Neuronal stem cell (in vitro differentiated cells): Measurements from ENCODE around the gene SUPT7L.

Experiments used
- DNase-seq: peaks from one replicate; pipeline ENCODE4 v3.0.0-alpha.2; 2013; ENCODE audit warnings: low spot score
- H2AFZ ChIP-seq: one replicate; pipeline ENCODE4 v1.6.1; 2013; ENCODE audit warnings: mild to moderate bottlenecking, low read length, inconsistent platforms
- H2AK5ac ChIP-seq: 2 replicates; pipeline ENCODE4 v1.6.1; 2013; ENCODE audit warnings: low read depth, mild to moderate bottlenecking, inconsistent platforms, low read length, moderate library complexity, mixed read lengths
- H2BK120ac ChIP-seq: 2 replicates; pipeline ENCODE4 v1.6.1; 2013; ENCODE audit warnings: low read depth, mild to moderate bottlenecking, inconsistent platforms, low read length, moderate library complexity, mixed read lengths
- H2BK12ac ChIP-seq: one replicate; pipeline ENCODE4 v1.6.1; 2013; ENCODE audit warnings: low read length, inconsistent platforms
- H2BK15ac ChIP-seq: 2 replicates; pipeline ENCODE4 v1.6.1; 2013; ENCODE audit warnings: mild to moderate bottlenecking, low read length, inconsistent platforms, mixed read lengths
- H2BK5ac ChIP-seq: one replicate; pipeline ENCODE4 v1.6.1; 2013; ENCODE audit warnings: inconsistent platforms, mild to moderate bottlenecking, low read length, moderate library complexity
- H3K14ac ChIP-seq: one replicate; pipeline ENCODE4 v1.6.1; 2013; ENCODE audit warnings: low read length, inconsistent platforms
- H3K18ac ChIP-seq: 2 replicates; pipeline ENCODE4 v1.6.1; 2013; ENCODE audit warnings: low read length, inconsistent platforms
- H3K23ac ChIP-seq: 2 replicates; pipeline ENCODE4 v1.6.1; 2013; ENCODE audit warnings: low read depth, mild to moderate bottlenecking, mixed read lengths, low read length, inconsistent platforms; ENCODE audit not compliant: poor library complexity
- H3K27ac ChIP-seq: replicated peaks from 3 replicates; pipeline ENCODE4 v1.5.1; 2013; ENCODE audit warnings: low read length, inconsistent platforms
- H3K27me3 ChIP-seq, 3 experiments: 2 replicates each; pipeline ENCODE4 v1.6.1; 2013; ENCODE audit warnings: low read length in 3 of 3, mild to moderate bottlenecking in 2 of 3, inconsistent platforms in 1 of 3, low read depth in 1 of 3, mixed read lengths in 1 of 3, moderate library complexity in 1 of 3; ENCODE audit not compliant: control insufficient read depth in 3 of 3, insufficient read depth in 3 of 3
- H3K36me3 ChIP-seq, 2 donors: replicated peaks in 1 of 2; 2 replicates each; pipeline ENCODE4 v1.6.1; 2013; ENCODE audit warnings: low read length in 2 of 2; ENCODE audit not compliant: control insufficient read depth in 2 of 2, insufficient read depth in 2 of 2
- H3K4ac ChIP-seq: 2 replicates; pipeline ENCODE4 v1.6.1; 2013; ENCODE audit warnings: inconsistent platforms, mild to moderate bottlenecking, low read length, moderate library complexity
- H3K4me1 ChIP-seq, 2 donors: 1 replicate in 1 of 2; 2 replicates in 1 of 2; pipeline ENCODE4 v1.6.1; 2013; ENCODE audit warnings: low read length in 2 of 2, low read depth in 1 of 2; ENCODE audit not compliant: control insufficient read depth in 2 of 2, insufficient read depth in 1 of 2
- H3K4me2 ChIP-seq: one replicate; pipeline ENCODE4 v1.6.1; 2013; ENCODE audit warnings: mild to moderate bottlenecking, low read length, inconsistent platforms; ENCODE audit not compliant: insufficient read depth, poor library complexity, severe bottlenecking
- H3K4me3 ChIP-seq, 2 donors: 2 replicates each; pipeline ENCODE4 v1.5.1; 2013; ENCODE audit warnings: low read length in 2 of 2, mild to moderate bottlenecking in 2 of 2, inconsistent platforms in 1 of 2, moderate library complexity in 1 of 2
- H3K79me1 ChIP-seq: one replicate; pipeline ENCODE4 v1.6.1; 2013; ENCODE audit warnings: low read depth, mild to moderate bottlenecking, inconsistent platforms, low read length, moderate library complexity
- H3K9ac ChIP-seq: one replicate; pipeline ENCODE4 v1.6.1; 2013; ENCODE audit warnings: mild to moderate bottlenecking, low read depth, low read length, inconsistent platforms; ENCODE audit not compliant: poor library complexity
- H3K9me3 ChIP-seq, 2 donors: replicated peaks in 1 of 2; 2 replicates each; pipeline versions ENCODE3 to v1.6.1; 2013; ENCODE audit warnings: low read length in 2 of 2, mild to moderate bottlenecking in 2 of 2, inconsistent platforms in 1 of 2, low read depth in 1 of 2, mixed read lengths in 1 of 2, moderate library complexity in 1 of 2; ENCODE audit not compliant: control insufficient read depth in 2 of 2, insufficient read depth in 1 of 2
- H4K8ac ChIP-seq: one replicate; pipeline ENCODE4 v1.6.1; 2013; ENCODE audit warnings: low read depth, mild to moderate bottlenecking, inconsistent platforms, low read length, moderate library complexity
- H4K91ac ChIP-seq: one replicate; pipeline ENCODE4 v1.6.1; 2013; ENCODE audit warnings: low read length, low read depth, mild to moderate bottlenecking, inconsistent platforms; ENCODE audit not compliant: poor library complexity
- WGBS, 2 donors: extraction: QIAGEN DNeasy Blood & Tissue Kit; methylation state at CpG; one replicate each; pipeline ENCODE4 v1.1.7; 2013; ENCODE audit warnings: missing lambda C conversion rate in 2 of 2, mixed read lengths in 1 of 2; ENCODE audit not compliant: insufficient read length in 2 of 2, insufficient replicate concordance in 1 of 2; ENCODE audit errors: extremely low coverage in 2 of 2; 5-methylcytosine and 5-hydroxymethylcytosine counted together

The SUPT7L gene

DNA sequence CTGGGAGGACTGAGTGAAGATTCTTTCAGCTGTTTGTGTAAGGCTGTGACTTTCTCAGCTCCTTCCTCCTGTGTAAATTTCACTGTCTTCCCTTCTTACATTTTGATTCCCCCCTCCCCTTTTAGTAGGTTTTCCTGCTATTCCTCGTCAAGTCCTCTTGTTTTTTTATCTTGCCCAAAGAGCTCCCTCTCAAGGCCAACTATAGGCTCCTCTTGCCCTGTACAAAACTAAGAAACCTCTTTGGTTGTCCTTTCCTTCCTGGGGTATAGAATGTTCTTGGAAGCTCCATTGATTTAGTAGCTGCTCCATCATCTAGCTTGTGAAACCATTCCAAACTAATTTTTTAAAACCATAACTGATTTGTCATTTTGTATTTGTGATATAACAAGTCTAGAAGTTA is 41.9 kb downstream of the SUPT7L start:
- WGBS, 2 donors: no CpG with 5 or more reads among the region's 1 CpG
- Histone ChIP-seq H2BK120ac (no peak overlapping the region), H3K4me1 (peaks cover 0 to 5% of the 10 kb centered on the region in 2 donors), H4K8ac (no peak overlapping the region), H2AK5ac (no peak overlapping the region), H3K14ac (no peak overlapping the region), H4K91ac (no peak overlapping the region), H2BK15ac (no peak overlapping the region), H3K9me3 (no peaks in the 10 kb centered on the region), H3K4me2 (no peak overlapping the region), H3K23ac (no peak overlapping the region), H2BK5ac (no peak overlapping the region), H3K4me3 (no peak overlapping the region), H3K27me3 (no peaks in the 10 kb centered on the region), H3K4ac (no peak overlapping the region), H3K18ac (no peak overlapping the region), H3K9ac (no peak overlapping the region), H3K79me1 (no peaks in the 10 kb centered on the region), H3K27ac (no peak overlapping the region), H2BK12ac (no peak overlapping the region), H2AFZ (no peak overlapping the region), H3K36me3 (peaks cover 15 to 89% of the 10 kb centered on the region in 2 donors)
- no peak for DNase-seq

DNA sequence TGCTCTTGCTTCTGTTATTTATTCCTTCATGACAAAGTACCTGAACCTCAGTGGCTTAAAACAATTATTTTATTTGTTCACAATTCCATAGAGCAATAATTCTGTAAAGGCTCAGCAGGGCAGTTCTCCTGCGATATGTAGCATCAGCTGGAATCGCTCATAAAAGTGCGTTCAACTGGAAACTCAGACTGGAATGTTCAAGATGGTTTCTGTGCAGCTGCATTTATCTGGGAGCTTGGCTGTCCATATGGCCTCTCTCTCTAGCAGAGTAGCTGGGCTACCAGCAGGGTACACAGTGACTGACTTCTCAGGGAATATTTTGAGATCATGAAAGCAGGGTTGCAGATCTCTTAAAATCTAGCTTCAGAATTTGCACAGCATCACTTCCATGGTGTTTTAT is 48.1 kb downstream of the SUPT7L start:
- H2BK5ac ChIP-seq: no peak overlapping the region
- no peak for DNase-seq
- H2BK120ac ChIP-seq: no peak overlapping the region
- H2BK12ac ChIP-seq: no peak overlapping the region
- H3K79me1 ChIP-seq: no peaks in the 10 kb centered on the region
- no CpG with 5 or more reads among the region's 3 CpGs for WGBS, 2 donors
- peaks cover 18 to 94% of the 10 kb centered on the region in 2 donors for H3K36me3 ChIP-seq
- no peak overlapping the region for H3K4me2 ChIP-seq
- H3K4me1 ChIP-seq: no peaks in the 10 kb centered on the region
- no peak overlapping the region for H2AFZ ChIP-seq
- H3K27ac ChIP-seq: no peak overlapping the region
- no peak overlapping the region for H2AK5ac ChIP-seq
- no peak overlapping the region for H4K8ac ChIP-seq
- H4K91ac ChIP-seq: no peak overlapping the region
- no peak overlapping the region for H3K23ac ChIP-seq
- H3K27me3 ChIP-seq: no peaks in the 10 kb centered on the region
- H3K18ac ChIP-seq: no peak overlapping the region
- no peak overlapping the region for H2BK15ac ChIP-seq
- no peak overlapping the region for H3K4ac ChIP-seq
- H3K4me3 ChIP-seq: no peak overlapping the region
- no peaks in the 10 kb centered on the region for H3K9me3 ChIP-seq
- H3K14ac ChIP-seq: no peak overlapping the region
- no peak overlapping the region for H3K9ac ChIP-seq

DNA sequence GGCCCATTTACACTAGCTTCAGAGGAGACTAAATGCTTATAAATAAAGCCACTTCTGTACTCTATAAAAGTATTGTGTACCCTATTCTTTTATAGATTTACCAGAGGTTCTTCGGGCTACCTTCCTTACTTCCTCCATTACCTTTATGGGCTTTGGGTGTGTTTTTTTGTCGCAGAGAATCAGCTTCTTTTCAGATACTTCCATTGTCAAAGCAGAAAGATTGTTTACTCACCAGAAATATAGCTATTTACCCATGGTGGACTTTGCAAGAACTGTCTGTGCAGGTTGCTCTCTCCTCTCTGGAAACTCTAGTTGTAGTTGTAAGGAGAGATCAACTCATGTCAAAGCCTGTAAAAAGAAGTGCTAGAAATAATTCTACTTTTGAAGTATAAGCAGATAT is 49.4 kb downstream of the SUPT7L start:
- no peak for DNase-seq
- H2BK12ac ChIP-seq: no peak overlapping the region
- H2BK15ac ChIP-seq: no peak overlapping the region
- no peak overlapping the region for H3K14ac ChIP-seq
- no peak overlapping the region for H2BK120ac ChIP-seq
- H3K4me3 ChIP-seq: no peak overlapping the region
- no peaks in the 10 kb centered on the region for H3K9me3 ChIP-seq
- WGBS, 2 donors: no CpG with 5 or more reads among the region's 2 CpGs
- H3K9ac ChIP-seq: no peak overlapping the region
- H2AK5ac ChIP-seq: no peak overlapping the region
- no peaks in the 10 kb centered on the region for H3K79me1 ChIP-seq
- H2BK5ac ChIP-seq: no peak overlapping the region
- no peak overlapping the region for H3K23ac ChIP-seq
- no peak overlapping the region for H3K4me2 ChIP-seq
- no peak overlapping the region for H3K18ac ChIP-seq
- no peaks in the 10 kb centered on the region for H3K27me3 ChIP-seq
- H3K4ac ChIP-seq: no peak overlapping the region
- no peak overlapping the region for H2AFZ ChIP-seq
- H4K91ac ChIP-seq: no peak overlapping the region
- peaks cover 17 to 94% of the 10 kb centered on the region in 2 donors for H3K36me3 ChIP-seq
- no peaks in the 10 kb centered on the region for H3K4me1 ChIP-seq
- H3K27ac ChIP-seq: no peak overlapping the region
- no peak overlapping the region for H4K8ac ChIP-seq

DNA sequence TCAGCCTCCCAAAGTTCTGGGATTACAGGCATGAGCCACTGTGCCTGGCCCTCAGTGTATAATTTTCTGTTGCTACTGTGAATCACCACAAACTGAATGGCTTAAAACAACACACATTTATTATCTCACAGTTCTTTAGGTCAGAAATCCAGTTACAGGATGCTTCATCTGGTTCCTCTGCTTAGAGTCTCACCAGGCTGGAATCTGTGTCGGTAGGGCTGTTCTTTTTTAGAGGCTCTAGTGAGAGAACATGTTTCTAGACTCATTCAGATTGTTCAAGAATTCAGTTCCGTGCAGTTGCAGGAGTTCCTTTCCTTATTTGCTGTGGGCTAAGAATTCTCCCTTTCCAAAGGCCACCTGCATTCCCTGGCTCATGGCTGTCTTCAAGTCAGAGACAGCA is 56.8 kb downstream of the SUPT7L start:
- H2BK12ac ChIP-seq: no peak overlapping the region
- no peak overlapping the region for H3K4ac ChIP-seq
- no peak overlapping the region for H4K8ac ChIP-seq
- no peak overlapping the region for H3K4me3 ChIP-seq
- H2AFZ ChIP-seq: no peak overlapping the region
- no peak overlapping the region for H3K14ac ChIP-seq
- peaks cover 14 to 93% of the 10 kb centered on the region in 2 donors for H3K36me3 ChIP-seq
- no peak overlapping the region for H4K91ac ChIP-seq
- no peaks in the 10 kb centered on the region for H3K27me3 ChIP-seq
- H3K9me3 ChIP-seq: no peaks in the 10 kb centered on the region
- no peak overlapping the region for H3K23ac ChIP-seq
- no peaks in the 10 kb centered on the region for H3K79me1 ChIP-seq
- DNase-seq: no peak
- no peak overlapping the region for H3K9ac ChIP-seq
- no peak overlapping the region for H2BK15ac ChIP-seq
- H3K4me1 ChIP-seq: no peaks in the 10 kb centered on the region
- H2AK5ac ChIP-seq: no peak overlapping the region
- H3K18ac ChIP-seq: no peak overlapping the region
- H2BK120ac ChIP-seq: no peak overlapping the region
- no CpG with 5 or more reads among the region's 2 CpGs for WGBS, 2 donors
- no peak overlapping the region for H3K4me2 ChIP-seq
- H3K27ac ChIP-seq: no peak overlapping the region
- no peak overlapping the region for H2BK5ac ChIP-seq
